ENCODE results near the gene MACROD2. TPM values are rescaled to one million over a fixed set of nuclear protein-coding genes. Genes with fewer than 3 reads are reported as not detected.

The MACROD2 gene
- total RNA-seq, 1 experiment from 2014 or later = not detected

DNA sequence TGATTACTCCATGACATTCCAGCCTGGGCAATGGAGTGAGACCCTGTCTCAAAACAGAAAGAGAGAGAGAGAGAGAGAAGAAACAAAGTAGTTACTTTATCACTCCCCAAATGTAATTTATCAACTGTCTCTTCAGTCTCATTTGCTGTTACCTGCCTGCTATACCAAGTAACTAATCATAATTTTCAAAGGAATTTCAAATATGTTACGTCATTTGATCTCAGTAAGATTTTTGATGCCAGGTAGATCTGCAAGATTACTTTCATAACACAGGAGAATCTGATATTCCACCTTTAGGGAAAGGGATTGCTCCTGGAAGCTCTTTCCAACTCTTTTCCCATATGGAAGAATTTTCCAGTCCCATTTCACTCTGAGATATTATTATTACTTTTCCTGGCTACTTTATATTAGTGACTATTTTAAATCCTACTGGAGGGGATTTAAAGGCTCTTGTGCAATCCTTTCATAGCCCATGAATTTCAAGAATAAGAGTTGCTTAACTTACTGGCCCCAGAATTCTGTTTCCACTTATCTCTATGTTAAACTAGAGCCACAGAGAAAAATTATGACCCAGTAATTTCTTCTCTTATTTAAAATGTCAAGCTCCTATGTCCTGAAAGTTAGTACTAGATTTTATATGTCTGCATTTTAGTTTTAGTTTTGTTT lies 732.3 kb downstream of the MACROD2 start:
- no peak for DNase-seq (ENCODE audit: low read depth in 1 of 2, low spot score in 2 of 2)
- no peaks in the 10 kb centered on the region for H3K9me3 ChIP-seq (replicated peaks)
- H3K36me3 ChIP-seq = no peaks in the 10 kb centered on the region
- H3K27me3 ChIP-seq (replicated peaks) = no peaks in the 10 kb centered on the region
- H3K4me1 ChIP-seq (replicated peaks) = no peaks in the 10 kb centered on the region
- H3K4me3 ChIP-seq = no peak overlapping the region
- H3K27ac ChIP-seq = no peak overlapping the region

GRCh38 chr20:14729390-14729789 lies 734.1 kb downstream of the MACROD2 start:
- H3K27ac ChIP-seq = no peak overlapping the region

GRCh38 chr20:14732343-14732742 lies 737.0 kb downstream of the MACROD2 start:
- H3K36me3 ChIP-seq = no peaks in the 10 kb centered on the region
- no peak overlapping the region for H3K27ac ChIP-seq
- H3K4me1 ChIP-seq (replicated peaks) = no peaks in the 10 kb centered on the region
- no peak for DNase-seq (ENCODE audit: low read depth in 1 of 2, low spot score in 2 of 2)
- H3K9me3 ChIP-seq (replicated peaks) = no peaks in the 10 kb centered on the region
- no peaks in the 10 kb centered on the region for H3K27me3 ChIP-seq (replicated peaks)
- no peak overlapping the region for H3K4me3 ChIP-seq

More at GRCh38 chr20:14729390-14729789, 734.1 kb downstream of the MACROD2 start:
- Histone ChIP-seq H3K4me1 (replicated peaks) (no peaks in the 10 kb centered on the region), H3K4me3 (no peak overlapping the region), H3K9me3 (replicated peaks) (no peaks in the 10 kb centered on the region), H3K27me3 (replicated peaks) (no peaks in the 10 kb centered on the region), H3K36me3 (no peaks in the 10 kb centered on the region)
- no peak for DNase-seq (ENCODE audit: low read depth in 1 of 2, low spot score in 2 of 2)

- H3K9me3 ChIP-seq (replicated peaks) = no peaks in the 10 kb centered on the region
- H3K4me1 ChIP-seq (replicated peaks) = no peaks in the 10 kb centered on the region
- no peak overlapping the region for H3K4me3 ChIP-seq
- no peaks in the 10 kb centered on the region for H3K36me3 ChIP-seq
- no peak for DNase-seq (ENCODE audit: low read depth in 1 of 2, low spot score in 2 of 2)
- H3K27ac ChIP-seq = no peak overlapping the region
- no peaks in the 10 kb centered on the region for H3K27me3 ChIP-seq (replicated peaks)
These were observed 737.7 kb downstream of the MACROD2 start for GRCh38 chr20:14732996-14733395.

DNA sequence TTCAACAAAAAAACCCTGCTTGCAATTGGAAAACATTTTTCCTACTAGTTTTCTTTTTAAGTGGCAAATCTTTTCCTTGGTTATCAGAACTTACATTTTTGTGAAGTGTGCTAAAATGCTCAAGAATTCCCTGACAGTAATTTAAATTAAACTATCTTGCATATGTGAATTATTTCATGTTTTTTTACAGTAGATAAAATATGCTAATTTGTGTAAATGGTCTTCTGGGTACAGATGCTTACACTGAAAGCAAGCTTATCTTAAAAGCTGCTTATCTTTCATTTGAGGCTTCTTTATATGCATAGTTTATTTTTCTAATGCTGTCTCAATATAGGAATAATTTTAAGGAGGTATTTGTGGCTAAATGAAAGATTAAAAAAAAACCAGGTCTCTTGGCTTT lies 745.1 kb downstream of the MACROD2 start:
- H3K27me3 ChIP-seq (replicated peaks) = no peaks in the 10 kb centered on the region
- no peaks in the 10 kb centered on the region for H3K36me3 ChIP-seq
- DNase-seq (ENCODE audit: low read depth in 1 of 2, low spot score in 2 of 2) = no peak
- no peak overlapping the region for H3K27ac ChIP-seq
- H3K4me1 ChIP-seq (replicated peaks) = no peaks in the 10 kb centered on the region
- no peak overlapping the region for H3K4me3 ChIP-seq
- H3K9me3 ChIP-seq (replicated peaks) = no peaks in the 10 kb centered on the region

DNA sequence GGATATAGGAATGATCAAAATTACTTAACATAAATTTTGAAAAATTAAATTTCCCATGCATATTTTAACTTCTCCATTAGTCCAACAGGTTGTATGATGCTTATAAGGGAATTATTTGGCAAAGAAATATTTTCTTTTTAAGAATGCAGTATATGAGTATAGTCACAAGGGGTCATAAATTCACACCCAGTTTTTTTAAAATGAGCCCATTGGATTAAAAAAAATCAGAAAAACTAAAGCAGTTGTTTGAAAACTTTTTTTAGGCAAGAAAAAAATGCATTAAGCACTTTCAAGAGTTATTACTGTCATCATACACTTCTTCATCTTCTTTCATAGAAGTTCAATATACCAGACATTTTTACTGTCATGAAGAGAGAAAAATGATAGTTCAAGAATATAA lies 746.3 kb downstream of the MACROD2 start:
- DNase-seq (ENCODE audit: low read depth in 1 of 2, low spot score in 2 of 2) = no peak
- no peaks in the 10 kb centered on the region for H3K27me3 ChIP-seq (replicated peaks)
- H3K9me3 ChIP-seq (replicated peaks) = no peaks in the 10 kb centered on the region; the same call in 1 of the 2 replicates
- no peaks in the 10 kb centered on the region for H3K36me3 ChIP-seq
- no peak overlapping the region for H3K4me3 ChIP-seq
- no peak overlapping the region for H3K27ac ChIP-seq
- H3K4me1 ChIP-seq (replicated peaks) = no peaks in the 10 kb centered on the region

DNA sequence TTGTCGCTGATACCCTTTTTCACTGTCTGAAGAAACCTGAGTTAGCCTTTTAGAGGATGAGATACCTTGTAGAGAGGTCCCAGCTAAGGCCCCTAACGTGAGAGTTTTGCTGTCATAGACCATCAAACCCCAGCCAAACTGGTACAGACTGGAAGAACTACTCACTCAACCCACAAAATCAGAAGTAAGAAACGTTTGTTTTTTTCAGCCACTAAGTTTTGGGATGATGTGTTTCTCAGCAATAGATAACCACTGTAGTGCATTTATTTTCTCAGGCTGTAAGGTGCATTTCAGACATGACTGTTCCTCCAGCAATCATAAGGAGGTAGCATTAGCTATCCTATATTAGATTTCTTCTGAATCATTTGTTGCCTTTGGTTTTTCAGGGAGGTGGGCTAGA lies 749.4 kb downstream of the MACROD2 start:
- no peaks in the 10 kb centered on the region; the same call in 1 of the 2 replicates for H3K9me3 ChIP-seq (replicated peaks)
- no peaks in the 10 kb centered on the region for H3K4me1 ChIP-seq (replicated peaks)
- no peaks in the 10 kb centered on the region for H3K27me3 ChIP-seq (replicated peaks)
- no peak for DNase-seq (ENCODE audit: low read depth in 1 of 2, low spot score in 2 of 2)
- no peak overlapping the region for H3K27ac ChIP-seq
- H3K36me3 ChIP-seq = no peaks in the 10 kb centered on the region
- H3K4me3 ChIP-seq = no peak overlapping the region

- no peak for DNase-seq (ENCODE audit: low read depth in 1 of 2, low spot score in 2 of 2)
- Histone ChIP-seq H3K27ac (no peak overlapping the region), H3K4me3 (no peak overlapping the region), H3K27me3 (replicated peaks) (no peaks in the 10 kb centered on the region), H3K4me1 (replicated peaks) (no peaks in the 10 kb centered on the region), H3K9me3 (replicated peaks) (no peaks in the 10 kb centered on the region; the same call in 1 of the 2 replicates), H3K36me3 (no peaks in the 10 kb centered on the region)
These were observed 750.5 kb downstream of the MACROD2 start for GRCh38 chr20:14745830-14746229.

DNA sequence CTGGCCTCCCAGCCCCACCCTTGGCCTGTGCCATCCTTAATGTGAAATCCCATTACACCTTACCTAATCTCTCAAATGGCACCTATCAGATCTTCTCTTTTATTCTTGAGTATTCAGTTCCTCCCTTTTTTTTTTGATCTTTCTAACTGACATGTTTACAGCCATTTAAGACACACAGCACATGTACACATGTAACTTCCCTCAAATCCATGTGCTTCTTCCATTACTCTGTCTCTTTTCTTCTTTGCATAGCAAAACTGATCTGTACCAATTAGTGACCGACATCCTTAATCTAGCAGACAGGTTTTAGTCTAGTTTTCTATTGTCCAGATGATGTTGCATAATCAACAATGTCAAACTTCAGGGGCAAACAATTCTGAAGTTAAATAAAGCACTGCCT lies 755.9 kb downstream of the MACROD2 start:
- Histone ChIP-seq H3K27me3 (replicated peaks) (no peaks in the 10 kb centered on the region), H3K4me1 (replicated peaks) (no peaks in the 10 kb centered on the region), H3K36me3 (no peaks in the 10 kb centered on the region)

GRCh38 chr20:14757728-14758127 lies 762.4 kb downstream of the MACROD2 start:
- H3K4me3 ChIP-seq = no peak overlapping the region
- DNase-seq (ENCODE audit: low read depth in 1 of 2, low spot score in 2 of 2) = no peak
- no peaks in the 10 kb centered on the region for H3K9me3 ChIP-seq (replicated peaks)
- H3K4me1 ChIP-seq (replicated peaks) = no peaks in the 10 kb centered on the region
- no peak overlapping the region for H3K27ac ChIP-seq
- no peaks in the 10 kb centered on the region for H3K36me3 ChIP-seq
- H3K27me3 ChIP-seq (replicated peaks) = no peaks in the 10 kb centered on the region

More for the DNA sequence above, 755.9 kb downstream of the MACROD2 start:
- Histone ChIP-seq H3K9me3 (replicated peaks) (no peaks in the 10 kb centered on the region; the same call in 1 of the 2 replicates), H3K4me3 (no peak overlapping the region), H3K27ac (no peak overlapping the region)
- DNase-seq (ENCODE audit: low read depth in 1 of 2, low spot score in 2 of 2) = no peak

- Histone ChIP-seq H3K36me3 (no peaks in the 10 kb centered on the region), H3K27me3 (replicated peaks) (no peaks in the 10 kb centered on the region), H3K4me1 (replicated peaks) (no peaks in the 10 kb centered on the region), H3K4me3 (no peak overlapping the region), H3K9me3 (replicated peaks) (no peaks in the 10 kb centered on the region), H3K27ac (no peak overlapping the region)
- no peak for DNase-seq (ENCODE audit: low read depth in 1 of 2, low spot score in 2 of 2)
These were observed 763.0 kb downstream of the MACROD2 start for GRCh38 chr20:14758356-14758755.

- Histone ChIP-seq H3K9me3 (replicated peaks) (no peaks in the 10 kb centered on the region), H3K27ac (no peak overlapping the region), H3K4me3 (no peak overlapping the region), H3K4me1 (replicated peaks) (no peaks in the 10 kb centered on the region), H3K36me3 (no peaks in the 10 kb centered on the region), H3K27me3 (replicated peaks) (no peaks in the 10 kb centered on the region)
- no peak for DNase-seq (ENCODE audit: low read depth in 1 of 2, low spot score in 2 of 2)
These were observed 764.7 kb downstream of the MACROD2 start for GRCh38 chr20:14759979-14760378.

- no peaks in the 10 kb centered on the region for H3K27me3 ChIP-seq (replicated peaks)
- no peaks in the 10 kb centered on the region for H3K36me3 ChIP-seq
- DNase-seq (ENCODE audit: low read depth in 1 of 2, low spot score in 2 of 2) = no peak
- H3K27ac ChIP-seq = no peak overlapping the region
- H3K4me1 ChIP-seq (replicated peaks) = no peaks in the 10 kb centered on the region
- no peaks in the 10 kb centered on the region for H3K9me3 ChIP-seq (replicated peaks)
- H3K4me3 ChIP-seq = no peak overlapping the region
These were observed 766.6 kb downstream of the MACROD2 start for GRCh38 chr20:14761903-14762302.

GRCh38 chr20:14764511-14765369 lies 769.4 kb downstream of the MACROD2 start:
- H3K9me3 ChIP-seq (replicated peaks) = no peaks in the 10 kb centered on the region

More at GRCh38 chr20:14764511-14765369, 769.4 kb downstream of the MACROD2 start:
- H3K27ac ChIP-seq = no peak overlapping the region
- no peak overlapping the region for H3K4me3 ChIP-seq
- H3K36me3 ChIP-seq = no peaks in the 10 kb centered on the region
- H3K4me1 ChIP-seq (replicated peaks) = no peaks in the 10 kb centered on the region
- no peak for DNase-seq (ENCODE audit: low read depth in 1 of 2, low spot score in 2 of 2)
- H3K27me3 ChIP-seq (replicated peaks) = no peaks in the 10 kb centered on the region
